HEK293T (cell line): ENCODE measurements around the gene CASQ2.

ENCODE experiments used
- ARNT ChIP-seq: fragments of 450-650 bp; IDR thresholded peaks from 2 replicates; pipeline ENCODE4 v1.6.1; 2017; ENCODE audit warnings: mild to moderate bottlenecking
- BHLHE40 ChIP-seq: fragments of 450-650 bp; IDR thresholded peaks from 2 replicates; pipeline ENCODE4 v1.6.1; 2016; ENCODE audit warnings: mild to moderate bottlenecking, moderate library complexity, borderline replicate concordance
- ELF4 ChIP-seq: fragments of 450-650 bp; IDR thresholded peaks from 2 replicates; pipeline ENCODE4 v1.6.1; 2017; ENCODE audit warnings: antibody characterized with exemption
- FOXA1 ChIP-seq: fragments of 450-650 bp; IDR thresholded peaks from 2 replicates; pipeline ENCODE4 v1.6.1; 2016; ENCODE audit warnings: mild to moderate bottlenecking
- FOXK2 ChIP-seq: fragments of 450-650 bp; IDR thresholded peaks from 2 replicates; pipeline ENCODE4 v1.6.1; 2016; ENCODE audit warnings: mild to moderate bottlenecking
- FOXM1 ChIP-seq: fragments of 450-650 bp; IDR thresholded peaks from 2 replicates; pipeline ENCODE4 v1.6.1; 2017; ENCODE audit warnings: mild to moderate bottlenecking, borderline replicate concordance
- HDGF ChIP-seq: fragments of 450-650 bp; IDR thresholded peaks from 2 replicates; pipeline ENCODE4 v1.6.1; 2017; ENCODE audit warnings: antibody characterized with exemption, borderline replicate concordance
- L3MBTL2 ChIP-seq: fragments of 450-650 bp; conservative IDR thresholded peaks from 2 replicates; pipeline ENCODE4 v1.6.1; 2016; ENCODE audit warnings: mild to moderate bottlenecking
- LEF1 ChIP-seq: fragments of 450-650 bp; IDR thresholded peaks from 2 replicates; pipeline ENCODE4 v1.6.1; 2017; ENCODE audit warnings: mild to moderate bottlenecking, borderline replicate concordance
- NFRKB ChIP-seq: fragments of 450-650 bp; IDR thresholded peaks from 2 replicates; pipeline ENCODE4 v1.6.1; 2016; ENCODE audit warnings: mild to moderate bottlenecking, moderate library complexity
- PKNOX1 ChIP-seq: fragments of 450-650 bp; IDR thresholded peaks from 2 replicates; pipeline ENCODE4 v1.6.1; 2016
- SP1 ChIP-seq: fragments of 450-650 bp; IDR thresholded peaks from 2 replicates; pipeline ENCODE4 v1.6.1; 2017
- TARDBP ChIP-seq: fragments of 450-650 bp; IDR thresholded peaks from 2 replicates; pipeline ENCODE4 v1.6.1; 2016
- ZNF384 ChIP-seq: fragments of 450-650 bp; IDR thresholded peaks from 2 replicates; pipeline ENCODE4 v1.6.1; 2016

- TF ChIP-seq FOXM1 (no peak), LEF1 (no peak), FOXK2 (no peak), FOXA1 (no peak), SP1 (no peak), HDGF (no peak), ELF4 (no peak), ARNT (no peak), PKNOX1 (no peak), BHLHE40 (no peak), ZNF384 (no peak), TARDBP (no peak), NFRKB (no peak), L3MBTL2 (no peak)
Measured at GRCh38 chr1:115815694-115816093, 47.2 kb upstream of the CASQ2 start.
